Activated gamma-delta T cell (primary cell): ENCODE measurements around the gene DMRTC2.

Experiments used
- DNase-seq: peaks from one replicate; lab custom pipeline; 2025; lab: John Stamatoyannopoulos, UW

Gene DMRTC2

GRCh38 chr19:41890936-41891335 is 46.1 kb downstream of the DMRTC2 start:
- DNase-seq, result no peak

- no peak for DNase-seq
Observed at GRCh38 chr19:41892173-41892902, 47.5 kb downstream of the DMRTC2 start.

- no peak for DNase-seq
Observed at GRCh38 chr19:41893899-41894298, 49.1 kb downstream of the DMRTC2 start.

GRCh38 chr19:41894350-41894749 is 49.5 kb downstream of the DMRTC2 start:
- DNase-seq, result no peak

GRCh38 chr19:41895745-41896580 is 51.1 kb downstream of the DMRTC2 start:
- no peak for DNase-seq

GRCh38 chr19:41896581-41896942 is 51.7 kb downstream of the DMRTC2 start:
- DNase-seq, result no peak

- DNase-seq, result no peak
Observed at GRCh38 chr19:41897181-41897580, 52.3 kb downstream of the DMRTC2 start.

GRCh38 chr19:41897820-41898219 is 53.0 kb downstream of the DMRTC2 start:
- no peak for DNase-seq

- DNase-seq, result no peak
Observed at GRCh38 chr19:41898235-41898634, 53.4 kb downstream of the DMRTC2 start.
